Stimulated activated naive CD4-positive, alpha-beta T cell treated with Interleukin-2 at 50 U/mL for 16 hours (primary cell): ENCODE results near the gene HPSE.

Source experiments
- DNase-seq: peaks from one replicate; lab custom pipeline; 2025; lab: John Stamatoyannopoulos, UW

The HPSE gene

DNA sequence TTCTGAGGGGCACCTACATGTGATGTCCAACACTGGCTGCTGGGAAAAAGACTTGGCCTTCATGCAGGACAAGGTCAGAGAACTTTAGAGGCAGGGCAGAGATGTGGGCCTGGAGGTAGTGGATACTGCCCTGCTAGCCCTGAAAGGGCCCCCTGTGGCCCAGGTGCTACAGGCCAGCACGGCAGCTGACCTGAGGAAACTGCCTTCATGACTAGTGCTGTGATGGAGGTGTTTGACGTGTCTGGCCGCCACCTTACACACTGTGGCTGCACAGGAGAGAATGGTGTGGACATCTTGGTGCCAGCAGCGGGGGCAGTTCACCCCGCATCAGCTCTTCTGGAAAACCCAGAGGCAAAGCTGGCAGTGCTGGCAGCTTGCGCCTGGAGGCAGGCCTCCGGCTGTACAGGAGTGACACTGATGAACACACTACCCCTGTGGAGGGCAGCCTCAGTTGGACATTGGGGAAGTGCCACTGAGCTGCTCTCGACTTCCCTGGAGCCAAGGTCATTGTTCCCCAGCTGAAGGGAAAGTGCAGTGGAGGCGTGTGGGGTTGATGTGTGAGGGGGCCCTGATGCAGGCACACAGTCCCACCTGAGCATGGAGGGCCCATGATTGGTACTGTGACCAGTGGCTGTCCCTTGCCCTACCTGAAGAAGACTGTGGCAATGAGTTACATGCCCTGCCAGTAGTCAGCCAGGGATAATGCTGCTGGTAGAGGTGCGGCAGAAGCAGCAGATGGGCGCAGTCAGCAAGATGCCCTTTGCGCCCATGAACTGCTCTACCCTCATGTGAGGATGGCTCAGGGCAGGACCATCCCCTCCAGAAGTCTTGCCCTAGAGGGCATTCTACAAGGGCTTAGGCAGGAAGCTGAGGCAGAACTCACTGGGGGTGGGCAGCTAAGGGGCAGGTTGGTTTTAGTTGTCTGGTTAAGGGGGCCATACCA, 87.0 kb downstream of the HPSE start:
- no peak for DNase-seq
